ENCODE measurements around the gene CHRD. TPM values are rescaled to one million over a fixed set of nuclear protein-coding genes. Genes with fewer than 3 reads are reported as not detected.

CHRD gene
- total RNA-seq, 2 experiments from 2014 or later: not detected

DNA sequence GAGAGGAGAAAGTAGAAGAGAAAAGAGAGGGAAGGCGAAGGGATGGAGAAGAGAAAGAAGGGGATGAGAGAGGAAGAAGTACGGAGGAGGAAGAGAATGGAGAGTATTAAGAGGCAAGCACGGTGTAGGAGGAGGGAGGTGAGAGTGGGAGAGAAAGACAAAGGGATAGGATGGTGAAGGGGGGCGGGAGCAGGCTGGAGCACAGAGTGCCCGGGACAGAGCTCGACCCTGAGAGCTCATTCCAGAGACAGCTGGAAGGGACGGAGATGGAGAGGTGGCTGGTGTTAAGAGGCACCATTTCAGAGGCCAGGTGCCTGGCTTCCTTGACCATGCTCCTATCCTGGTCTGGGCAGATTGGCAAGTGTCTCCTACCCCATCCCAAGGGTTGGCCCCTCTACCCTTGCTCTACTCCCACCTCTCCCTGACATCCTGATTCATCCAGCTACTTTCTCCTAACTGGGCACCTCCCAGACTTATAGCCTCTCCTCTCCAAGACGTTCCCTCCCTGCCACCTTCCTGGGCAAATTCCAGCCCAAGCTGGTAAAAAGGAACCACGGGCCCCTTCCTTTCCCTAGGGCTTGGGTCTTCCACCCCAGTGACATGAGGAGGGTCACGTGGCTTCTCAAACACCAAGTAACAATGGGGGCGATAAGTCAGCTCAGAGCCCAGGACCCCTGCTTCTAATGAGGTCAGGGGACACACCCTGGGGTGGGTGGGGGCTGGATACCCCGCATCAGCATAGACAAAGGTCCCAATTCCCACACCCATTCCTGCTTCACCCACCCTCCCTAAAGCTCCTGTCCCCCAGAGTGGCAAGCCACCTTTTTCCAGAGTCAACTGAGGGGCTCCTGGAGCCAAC is 19.6 kb upstream of the CHRD start:
- Mint-ChIP-seq H3K9me3 (ENCODE audit: low read depth) (no peaks in the 10 kb centered on the region), H3K4me3 (peak overlapping the region; percentile 63), H3K4me1 (peaks cover 25% of the 10 kb centered on the region), H3K27ac (no peak overlapping the region), H3K27me3 (peaks cover 5% of the 10 kb centered on the region), H3K36me3 (peaks cover 11% of the 10 kb centered on the region)
- DNase-seq: no peak
- no peak for ATAC-seq
- CTCF ChIA-PET: interaction anchor here (1.0 to 2.0 kb wide), 3 partner anchors 11 to 180 kb away, joined by 3 to 6 read pairs (median 3); no protein-coding TSS in a partner anchor

DNA sequence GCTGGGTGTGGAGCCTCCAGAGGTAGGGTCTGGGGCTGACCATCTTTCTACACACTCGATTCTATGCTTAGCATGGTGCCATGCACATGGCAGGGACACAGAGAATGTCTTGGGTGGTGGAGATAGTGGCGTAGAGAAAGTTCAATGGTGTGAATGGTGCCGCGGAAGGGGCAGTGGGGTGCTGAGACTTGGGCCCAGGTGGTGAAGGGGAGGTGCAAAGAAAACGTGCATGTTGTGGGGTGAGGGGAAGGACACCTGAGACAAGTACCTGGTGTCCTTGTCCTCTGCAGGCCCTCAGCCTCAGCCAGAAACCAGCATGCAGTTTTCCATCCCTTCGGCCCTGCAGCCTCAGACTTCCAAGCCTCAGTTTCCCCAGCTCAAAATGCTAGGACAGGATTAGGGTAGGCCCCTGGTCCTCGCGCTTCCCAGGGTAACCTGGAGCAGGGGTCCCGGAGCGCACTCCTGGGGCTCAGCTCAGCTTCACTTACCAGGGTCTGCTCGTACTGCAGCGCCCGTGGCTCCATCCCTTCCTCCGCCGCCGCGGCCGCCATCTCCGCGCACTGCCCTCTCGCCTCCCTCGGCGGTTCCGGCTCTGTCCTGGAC is 18.8 kb upstream of the CHRD start:
- peaks cover 15% of the 10 kb centered on the region for H3K36me3 Mint-ChIP-seq
- H3K27ac Mint-ChIP-seq: no peak overlapping the region
- H3K4me1 Mint-ChIP-seq: peaks cover 28% of the 10 kb centered on the region
- CTCF ChIA-PET: interaction anchor here (0.9 to 2.0 kb wide), 3 partner anchors 8 to 72 kb away, joined by 3 to 6 read pairs (median 3); no protein-coding TSS in a partner anchor
- H3K9me3 Mint-ChIP-seq (ENCODE audit: low read depth): no peaks in the 10 kb centered on the region
- DNase-seq: no peak
- peaks cover 5% of the 10 kb centered on the region for H3K27me3 Mint-ChIP-seq
- H3K4me3 Mint-ChIP-seq: peak overlapping the region; percentile 63
- ATAC-seq: no peak

DNA sequence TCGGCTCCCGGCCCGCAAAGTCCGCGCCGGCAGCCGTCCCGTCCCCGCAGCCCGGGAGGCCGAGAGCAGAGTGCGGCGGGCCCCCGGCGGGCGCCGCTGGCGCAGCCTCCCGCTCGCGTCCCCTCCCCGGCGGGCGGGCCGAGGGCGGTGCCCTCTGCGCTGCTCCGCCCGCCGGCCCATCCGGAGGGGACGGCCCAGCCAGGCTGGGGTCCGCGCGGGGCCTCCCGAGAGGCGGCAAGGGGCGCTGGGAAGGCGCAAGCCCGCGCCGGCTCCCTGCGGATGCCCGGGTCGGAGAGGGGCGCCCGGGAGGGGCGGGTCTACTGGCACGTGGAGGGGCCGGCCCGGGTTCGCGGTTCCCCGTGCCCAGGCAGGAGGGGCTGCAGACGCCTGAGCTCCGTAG is 18.3 kb upstream of the CHRD start, which contains the start of the genes CLCN2 and POLR2H:
Gene CLCN2 (minus strand): TSS at position 74 of the 400 bp plus-strand sequence. CDS start 126 bp downstream, outside the sequence.
Gene POLR2H (plus strand): TSS at position 179 of the 400 bp plus-strand sequence. CDS start 1,783 bp downstream, outside the sequence.
- peaks cover 5% of the 10 kb centered on the region for H3K27me3 Mint-ChIP-seq
- peaks cover 18% of the 10 kb centered on the region for H3K36me3 Mint-ChIP-seq
- no peaks in the 10 kb centered on the region for H3K9me3 Mint-ChIP-seq (ENCODE audit: low read depth)
- peak; percentile 50 for ATAC-seq
- CTCF ChIA-PET: interaction anchor here (0.8 to 1.7 kb wide), 8 partner anchors 9 to 200 kb away, joined by 3 to 11 read pairs (median 3); partner anchors contain the start of gene EPHB3
- DNase-seq: peak; percentile 61
- H3K4me1 Mint-ChIP-seq: peaks cover 31% of the 10 kb centered on the region
- peak within 1 kb of the TSS; percentile 94 for H3K4me3 Mint-ChIP-seq
- peak within 1 kb of the TSS; percentile 96 for H3K27ac Mint-ChIP-seq

- CTCF ChIA-PET: interaction anchor here (0.8 to 1.7 kb wide), 9 partner anchors 9 to 478 kb away, joined by 3 to 11 read pairs (median 3); partner anchors contain the start of genes EPHB3 and PARL
- DNase-seq: peak; percentile 65
- no peaks in the 10 kb centered on the region for H3K9me3 Mint-ChIP-seq (ENCODE audit: low read depth)
- peaks cover 5% of the 10 kb centered on the region for H3K27me3 Mint-ChIP-seq
- ATAC-seq: peak; percentile 28
- H3K36me3 Mint-ChIP-seq: peaks cover 23% of the 10 kb centered on the region
- peak overlapping the region; percentile 96 for H3K27ac Mint-ChIP-seq
- H3K4me3 Mint-ChIP-seq: peak overlapping the region; percentile 94
- peaks cover 36% of the 10 kb centered on the region for H3K4me1 Mint-ChIP-seq
These were observed 17.8 kb upstream of the CHRD start for GRCh38 chr3:184361932-184362667.

DNA sequence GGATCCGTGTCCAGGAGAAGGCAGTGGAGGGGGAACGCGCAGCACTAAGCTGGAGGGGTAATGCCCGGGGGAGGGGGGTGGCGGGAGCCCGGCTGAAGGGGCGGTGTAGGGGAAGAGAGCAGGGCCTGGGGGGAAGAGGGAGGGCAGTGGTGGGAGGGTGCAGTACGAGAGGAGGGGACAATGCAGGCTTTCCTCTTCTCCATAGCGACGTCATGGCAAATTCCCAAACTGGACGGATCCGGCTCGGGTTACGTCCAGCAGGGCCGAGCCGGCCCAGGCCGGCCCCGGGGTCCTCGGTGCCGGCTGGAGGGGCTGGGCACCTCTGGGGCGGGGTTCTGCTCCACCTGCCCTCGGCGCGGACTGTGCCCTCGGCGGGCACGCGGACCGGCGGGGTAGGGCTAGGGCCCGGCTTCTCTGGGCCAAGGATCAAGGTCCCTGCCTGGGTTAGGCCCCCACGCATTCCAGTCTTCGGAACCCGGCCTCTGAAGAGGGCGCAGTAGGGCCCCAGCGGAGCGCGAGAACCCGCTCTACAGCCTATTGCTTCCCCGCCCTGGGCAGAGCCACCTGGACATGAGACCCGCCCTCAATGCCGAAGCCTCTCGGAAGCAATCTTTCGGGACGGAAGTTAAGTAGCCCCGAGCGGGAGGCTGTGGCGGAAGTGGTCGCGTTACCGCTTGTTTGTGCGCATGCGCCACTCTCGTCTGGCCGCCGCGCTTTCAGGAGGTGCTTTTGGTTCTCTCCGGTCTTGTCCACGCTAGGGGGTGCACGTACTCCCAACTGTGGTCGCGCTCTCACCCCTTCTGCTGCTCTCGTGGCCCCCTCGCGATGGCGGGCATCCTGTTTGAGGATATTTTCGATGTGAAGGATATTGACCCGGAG is 16.9 kb upstream of the CHRD start:
- peak overlapping the region; percentile 94 for H3K4me3 Mint-ChIP-seq
- CTCF ChIA-PET: interaction anchor here (1.2 to 1.6 kb wide), 6 partner anchors 9 to 478 kb away, joined by 3 to 11 read pairs (median 3); partner anchors contain the start of gene PARL
- ATAC-seq: peak; percentile 86
- H3K36me3 Mint-ChIP-seq: peaks cover 29% of the 10 kb centered on the region
- H3K27ac Mint-ChIP-seq: peak overlapping the region; percentile 96
- H3K9me3 Mint-ChIP-seq (ENCODE audit: low read depth): no peaks in the 10 kb centered on the region
- H3K4me1 Mint-ChIP-seq: peaks cover 36% of the 10 kb centered on the region
- H3K27me3 Mint-ChIP-seq: peaks cover 5% of the 10 kb centered on the region
- DNase-seq: peak; percentile 99

DNA sequence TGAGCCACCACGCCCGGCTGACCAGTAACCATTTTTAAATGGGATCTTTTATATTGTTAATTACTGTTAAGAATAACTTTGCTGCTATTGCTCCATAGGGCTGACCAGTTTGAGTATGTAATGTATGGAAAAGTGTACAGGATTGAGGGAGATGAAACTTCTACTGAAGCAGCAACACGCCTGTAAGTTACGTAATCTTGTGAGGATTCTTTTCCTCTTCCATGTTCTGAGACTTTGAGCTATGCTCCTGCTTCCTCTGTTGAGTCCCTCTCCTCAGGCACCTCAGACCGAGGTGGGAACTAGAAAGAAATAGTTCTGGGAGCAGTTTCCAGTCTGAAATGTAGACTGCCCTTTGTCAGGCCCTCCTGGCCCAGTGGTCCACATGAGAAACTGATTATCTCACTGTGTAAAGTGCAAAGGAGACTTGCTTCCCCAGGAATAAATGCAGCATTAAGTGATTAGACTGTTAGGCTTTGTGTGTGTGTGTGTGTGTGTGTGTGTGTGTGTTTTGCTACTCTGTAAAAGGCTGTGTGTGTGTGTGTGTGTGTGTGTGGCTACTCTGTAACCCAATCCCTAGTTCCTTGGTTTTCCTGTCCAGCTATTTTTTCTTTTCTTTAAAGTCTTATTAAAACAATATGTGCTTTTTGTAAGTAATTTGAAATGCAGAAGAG is 13.1 kb upstream of the CHRD start:
- Mint-ChIP-seq H3K27ac (no peak overlapping the region), H3K4me1 (peaks cover 31% of the 10 kb centered on the region), H3K36me3 (peaks cover 41% of the 10 kb centered on the region), H3K27me3 (no peaks in the 10 kb centered on the region), H3K9me3 (ENCODE audit: low read depth) (no peaks in the 10 kb centered on the region), H3K4me3 (no peak overlapping the region)
- DNase-seq (no peak), ATAC-seq (no peak)
- CTCF ChIA-PET: interaction anchor here (1.1 to 1.8 kb wide), 2 partner anchors 14 to 147 kb away, joined by 3 to 6 read pairs; no protein-coding TSS in a partner anchor

DNA sequence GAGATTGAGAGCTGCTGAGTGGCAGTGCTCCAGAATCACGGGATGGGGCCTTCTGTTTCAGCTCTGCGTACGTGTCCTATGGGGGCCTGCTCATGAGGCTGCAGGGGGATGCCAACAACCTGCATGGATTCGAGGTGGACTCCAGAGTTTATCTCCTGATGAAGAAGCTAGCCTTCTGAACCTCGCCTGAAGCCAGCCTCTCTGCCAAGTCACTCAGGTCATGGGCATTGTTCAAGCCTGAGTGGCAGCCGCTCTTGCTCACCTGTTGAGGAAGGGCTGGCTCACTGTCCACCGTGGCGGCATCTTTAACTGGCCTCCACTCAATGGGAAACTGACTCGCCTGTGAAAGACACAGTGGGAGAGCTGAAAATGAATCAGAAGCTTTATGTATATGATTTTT is 11.7 kb upstream of the CHRD start:
- H3K27me3 Mint-ChIP-seq: no peaks in the 10 kb centered on the region
- H3K36me3 Mint-ChIP-seq: peaks cover 41% of the 10 kb centered on the region
- DNase-seq (no peak), ATAC-seq (no peak)
- peaks cover 32% of the 10 kb centered on the region for H3K4me1 Mint-ChIP-seq
- H3K4me3 Mint-ChIP-seq: no peak overlapping the region
- CTCF ChIA-PET: interaction anchor here (1.1 to 1.4 kb wide), 4 partner anchors 9 to 176 kb away, joined by 3 read pairs; no protein-coding TSS in a partner anchor
- no peak overlapping the region for H3K27ac Mint-ChIP-seq
- no peaks in the 10 kb centered on the region for H3K9me3 Mint-ChIP-seq (ENCODE audit: low read depth)

- Mint-ChIP-seq H3K9me3 (ENCODE audit: low read depth) (no peaks in the 10 kb centered on the region), H3K27me3 (peaks cover 5% of the 10 kb centered on the region), H3K4me3 (no peak overlapping the region), H3K36me3 (peaks cover 39% of the 10 kb centered on the region), H3K27ac (no peak overlapping the region), H3K4me1 (peaks cover 29% of the 10 kb centered on the region)
- CTCF ChIA-PET: interaction anchor here (1.3 to 5.4 kb wide), 4 partner anchors 10 to 175 kb away, joined by 3 to 36 read pairs (median 3); no protein-coding TSS in a partner anchor
- DNase-seq: no peak
- no peak for ATAC-seq
These were observed 11.2 kb upstream of the CHRD start for GRCh38 chr3:184368586-184369183.

DNA sequence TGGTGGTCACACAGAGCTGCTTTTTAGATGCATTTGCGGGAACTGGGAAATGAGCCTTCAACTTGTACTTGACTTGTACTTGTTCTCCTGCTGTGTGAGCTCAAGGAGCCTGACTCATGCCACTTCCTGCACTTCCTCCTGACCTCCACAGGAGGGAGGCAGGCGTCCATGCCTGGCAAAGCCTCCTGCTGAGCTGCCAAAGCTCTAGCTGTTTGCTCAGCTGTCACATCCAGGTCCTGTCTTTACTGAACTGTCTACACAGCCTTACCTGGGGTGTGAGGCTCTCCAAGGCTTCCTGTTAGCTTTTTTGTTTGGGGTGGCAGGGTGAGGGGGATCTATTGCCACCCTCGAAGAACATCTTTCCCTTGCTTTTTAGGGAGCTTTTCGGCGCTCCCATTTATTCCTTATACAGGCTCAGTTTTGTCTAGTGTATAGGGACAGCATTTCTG is 8.3 kb upstream of the CHRD start:
- H3K9me3 Mint-ChIP-seq (ENCODE audit: low read depth): no peaks in the 10 kb centered on the region

GRCh38 chr3:184372296-184372821 is 7.5 kb upstream of the CHRD start:
- no peaks in the 10 kb centered on the region for H3K9me3 Mint-ChIP-seq (ENCODE audit: low read depth)
- peaks cover 5% of the 10 kb centered on the region for H3K4me1 Mint-ChIP-seq

More for the DNA sequence above, 8.3 kb upstream of the CHRD start:
- peak; percentile 78 for DNase-seq
- Mint-ChIP-seq H3K4me3 (no peak overlapping the region), H3K27ac (no peak overlapping the region), H3K4me1 (peaks cover 9% of the 10 kb centered on the region), H3K27me3 (peaks cover 24% of the 10 kb centered on the region), H3K36me3 (peaks cover 23% of the 10 kb centered on the region)
- CTCF ChIA-PET: interaction anchor here (0.6 to 5.4 kb wide), 36 partner anchors 8 to 407 kb away, joined by 3 to 48 read pairs (median 6); partner anchors contain the start of genes CHRD and EPHB3
- ATAC-seq: peak; percentile 99

GRCh38 chr3:184372911-184373310 is 6.9 kb upstream of the CHRD start:
- ATAC-seq (no peak), DNase-seq (no peak)
- no peak overlapping the region for H3K27ac Mint-ChIP-seq
- H3K4me3 Mint-ChIP-seq: no peak overlapping the region
- peaks cover 35% of the 10 kb centered on the region for H3K27me3 Mint-ChIP-seq
- CTCF ChIA-PET: interaction anchor here (1.1 to 5.4 kb wide), 8 partner anchors 9 to 168 kb away, joined by 3 to 48 read pairs (median 14); no protein-coding TSS in a partner anchor
- H3K4me1 Mint-ChIP-seq: peaks cover 5% of the 10 kb centered on the region
- H3K36me3 Mint-ChIP-seq: peaks cover 13% of the 10 kb centered on the region
- no peaks in the 10 kb centered on the region for H3K9me3 Mint-ChIP-seq (ENCODE audit: low read depth)

More at GRCh38 chr3:184372296-184372821, 7.5 kb upstream of the CHRD start:
- DNase-seq: no peak
- no peak overlapping the region for H3K4me3 Mint-ChIP-seq
- no peak overlapping the region for H3K27ac Mint-ChIP-seq
- CTCF ChIA-PET: interaction anchor here (0.6 to 5.4 kb wide), 26 partner anchors 9 to 189 kb away, joined by 3 to 48 read pairs (median 8); partner anchors contain the start of gene EPHB3
- ATAC-seq: no peak
- H3K27me3 Mint-ChIP-seq: peaks cover 30% of the 10 kb centered on the region
- H3K36me3 Mint-ChIP-seq: peaks cover 16% of the 10 kb centered on the region
